ENCODE results near the gene CACHD1.

CACHD1 gene

GRCh38 chr1:64474133-64474532 lies 4.2 kb downstream of the CACHD1 start:
- no peak for DNase-seq

GRCh38 chr1:64474665-64475439 lies 4.9 kb downstream of the CACHD1 start:
- DNase-seq: no peak

- no peak for DNase-seq
These were observed 6.5 kb downstream of the CACHD1 start for GRCh38 chr1:64476251-64476952.

- no peak for DNase-seq
These were observed 8.9 kb downstream of the CACHD1 start for GRCh38 chr1:64478594-64479470.

GRCh38 chr1:64479874-64480273 lies 9.9 kb downstream of the CACHD1 start:
- no peak for DNase-seq

- no peak for DNase-seq
These were observed 11.3 kb downstream of the CACHD1 start for GRCh38 chr1:64480999-64481772.

- no peak for DNase-seq
These were observed 12.2 kb downstream of the CACHD1 start for GRCh38 chr1:64482128-64482527.

GRCh38 chr1:64482720-64483119 lies 12.8 kb downstream of the CACHD1 start:
- DNase-seq: no peak

- DNase-seq: no peak
These were observed 13.9 kb downstream of the CACHD1 start for GRCh38 chr1:64483731-64484414.

- DNase-seq: no peak
These were observed 14.7 kb downstream of the CACHD1 start for GRCh38 chr1:64484651-64485050.

- DNase-seq: no peak
These were observed 16.3 kb downstream of the CACHD1 start for GRCh38 chr1:64486193-64486592.

GRCh38 chr1:64487061-64487460 lies 17.1 kb downstream of the CACHD1 start:
- no peak for DNase-seq

GRCh38 chr1:64488862-64489261 lies 18.9 kb downstream of the CACHD1 start:
- DNase-seq: no peak

GRCh38 chr1:64489707-64490106 lies 19.8 kb downstream of the CACHD1 start:
- no peak for DNase-seq

GRCh38 chr1:64490213-64490818 lies 20.4 kb downstream of the CACHD1 start:
- no peak for DNase-seq

- DNase-seq: no peak
These were observed 22.5 kb downstream of the CACHD1 start for GRCh38 chr1:64492424-64492823.

- no peak for DNase-seq
These were observed 23.9 kb downstream of the CACHD1 start for GRCh38 chr1:64493831-64494230.

- DNase-seq: no peak
These were observed 24.7 kb downstream of the CACHD1 start for GRCh38 chr1:64494659-64495058.

GRCh38 chr1:64495878-64496277 lies 25.9 kb downstream of the CACHD1 start:
- DNase-seq: no peak

GRCh38 chr1:64496606-64497005 lies 26.7 kb downstream of the CACHD1 start:
- no peak for DNase-seq

GRCh38 chr1:64497088-64497883 lies 27.4 kb downstream of the CACHD1 start:
- DNase-seq: no peak
